Mesenchymal stem cell (in vitro differentiated cells and primary cell): ENCODE data around the gene EOGT.

Experiments used
- DNase-seq: peaks from one replicate; pipeline ENCODE4 v3.0.0-alpha.2; 2013
- H2AFZ ChIP-seq: one replicate; pipeline ENCODE4 v1.6.1; 2013; ENCODE audit warnings: low read depth, mild to moderate bottlenecking, control low read depth, inconsistent platforms, low read length, moderate library complexity
- H2AK5ac ChIP-seq: 2 replicates; pipeline ENCODE4 v1.6.1; 2013; ENCODE audit warnings: low read length, moderate library complexity, mild to moderate bottlenecking, inconsistent platforms; ENCODE audit not compliant: severe bottlenecking
- H2BK120ac ChIP-seq: one replicate; pipeline ENCODE4 v1.6.1; 2013; ENCODE audit warnings: low read depth, mild to moderate bottlenecking, inconsistent platforms, low read length, moderate library complexity
- H2BK12ac ChIP-seq, 2 experiments: one replicate each; pipeline ENCODE4 v1.6.1; 2013; ENCODE audit warnings: inconsistent platforms in 2 of 2, low read length in 2 of 2, mild to moderate bottlenecking in 2 of 2, moderate library complexity in 2 of 2, control low read depth in 1 of 2
- H2BK15ac ChIP-seq: one replicate; pipeline ENCODE4 v1.6.1; 2013; ENCODE audit warnings: mild to moderate bottlenecking, low read depth, inconsistent platforms; ENCODE audit not compliant: poor library complexity, severe bottlenecking
- H2BK5ac ChIP-seq: 2 replicates; pipeline ENCODE4 v1.6.1; 2013; ENCODE audit warnings: low read depth, mild to moderate bottlenecking, low read length, control low read depth, inconsistent platforms; ENCODE audit not compliant: poor library complexity, severe bottlenecking
- H3K14ac ChIP-seq, 2 experiments: one replicate each; pipeline ENCODE4 v1.6.1; 2013; ENCODE audit warnings: inconsistent platforms in 2 of 2, low read length in 2 of 2, control low read depth in 1 of 2, mild to moderate bottlenecking in 1 of 2, moderate library complexity in 1 of 2
- H3K18ac ChIP-seq, 2 experiments: one replicate each; pipeline ENCODE4 v1.6.1; 2013; ENCODE audit warnings: inconsistent platforms in 2 of 2, low read length in 2 of 2, control low read depth in 1 of 2, low read depth in 1 of 2, mild to moderate bottlenecking in 1 of 2
- H3K23ac ChIP-seq, 2 experiments: one replicate each; pipeline ENCODE4 v1.6.1; 2013; ENCODE audit warnings: inconsistent platforms in 2 of 2, low read length in 2 of 2, mild to moderate bottlenecking in 2 of 2, moderate library complexity in 2 of 2, control low read depth in 1 of 2
- H3K27ac ChIP-seq: 2 replicates; pipeline ENCODE4 v1.5.1; 2013; ENCODE audit warnings: mild to moderate bottlenecking, moderate library complexity, low read length, control low read depth, inconsistent platforms; ENCODE audit not compliant: poor library complexity, severe bottlenecking
- H3K27me3 ChIP-seq, 2 experiments: 2 replicates each; pipeline versions ENCODE4 v1.6.1 to v1.7.0; 2013; ENCODE audit warnings: low read length in 2 of 2, mild to moderate bottlenecking in 2 of 2, moderate library complexity in 2 of 2, control low read depth in 1 of 2, inconsistent platforms in 1 of 2; ENCODE audit not compliant: control insufficient read depth in 1 of 2, insufficient read depth in 1 of 2
- H3K36me3 ChIP-seq, 2 experiments: 2 replicates each; pipeline versions ENCODE4 v1.6.1 to v1.7.0; 2013; ENCODE audit warnings: low read length in 2 of 2, control low read depth in 1 of 2, inconsistent platforms in 1 of 2, low read depth in 1 of 2, mild to moderate bottlenecking in 1 of 2; ENCODE audit not compliant: insufficient read depth in 2 of 2, control insufficient read depth in 1 of 2
- H3K4ac ChIP-seq, 2 experiments: one replicate each; pipeline ENCODE4 v1.6.1; 2013; ENCODE audit warnings: inconsistent platforms in 2 of 2, low read length in 2 of 2, mild to moderate bottlenecking in 2 of 2, moderate library complexity in 2 of 2, control low read depth in 1 of 2, low read depth in 1 of 2
- H3K4me1 ChIP-seq: 2 replicates; pipeline ENCODE4 v1.6.1; 2013; ENCODE audit warnings: low read depth, low read length, control low read depth; ENCODE audit not compliant: control insufficient read depth, insufficient read depth
- H3K4me2 ChIP-seq: 2 replicates; pipeline ENCODE4 v1.6.1; 2013; ENCODE audit warnings: low read length, mild to moderate bottlenecking, inconsistent platforms; ENCODE audit not compliant: poor library complexity, severe bottlenecking
- H3K4me3 ChIP-seq, 2 experiments: 2 replicates each; pipeline versions ENCODE4 v1.5.1 to v1.7.0; 2013; ENCODE audit warnings: low read length in 2 of 2, mild to moderate bottlenecking in 2 of 2, control low read depth in 1 of 2, low read depth in 1 of 2; ENCODE audit not compliant: insufficient read depth in 1 of 2
- H3K79me1 ChIP-seq: replicated peaks from 2 replicates; pipeline ENCODE4 v1.6.1; 2013; ENCODE audit warnings: mild to moderate bottlenecking, control low read depth, low read length, inconsistent platforms; ENCODE audit not compliant: poor library complexity, severe bottlenecking
- H3K9ac ChIP-seq: 2 replicates; pipeline ENCODE4 v1.7.0; 2013; ENCODE audit warnings: mild to moderate bottlenecking, low read length, moderate library complexity
- H3K9me3 ChIP-seq: 2 replicates; pipeline ENCODE4 v1.7.0; 2013; ENCODE audit warnings: mild to moderate bottlenecking, low read length; ENCODE audit not compliant: control insufficient read depth
- H4K8ac ChIP-seq: one replicate; pipeline ENCODE4 v1.6.1; 2013; ENCODE audit warnings: inconsistent platforms, mild to moderate bottlenecking, low read length, moderate library complexity
- H4K91ac ChIP-seq: one replicate; pipeline ENCODE4 v1.6.1; 2013; ENCODE audit warnings: mild to moderate bottlenecking, low read length, inconsistent platforms
- WGBS: methylation state at CpG from one replicate; pipeline ENCODE4 v1.1.7; 2013; ENCODE audit warnings: mixed read lengths; 5-methylcytosine and 5-hydroxymethylcytosine counted together

EOGT gene

GRCh38 chr3:69052472-69052898 lies 39.0 kb upstream of the EOGT start:
- peak overlapping the region; percentile 76 for H3K4me2 ChIP-seq
- DNase-seq = no peak
- no peak overlapping the region for H2BK15ac ChIP-seq
- no peak overlapping the region for H3K14ac ChIP-seq
- H2BK12ac ChIP-seq = no peak overlapping the region
- H3K79me1 ChIP-seq = no peaks in the 10 kb centered on the region
- peaks cover 0 to 67% of the 10 kb centered on the region in 2 experiments for H3K36me3 ChIP-seq
- H3K9me3 ChIP-seq = no peaks in the 10 kb centered on the region
- H2BK5ac ChIP-seq = peak overlapping the region; percentile 15
- H3K27ac ChIP-seq = peak overlapping the region; percentile 90
- peak overlapping the region; percentile 38 for H4K8ac ChIP-seq
- peak overlapping the region in 1 of 2 experiments; percentile 83 for H3K4me3 ChIP-seq
- no peak overlapping the region for H2AFZ ChIP-seq
- no peak overlapping the region for H4K91ac ChIP-seq
- peaks cover 4% of the 10 kb centered on the region for H3K4me1 ChIP-seq
- H3K4ac ChIP-seq = peak overlapping the region in 1 of 2 experiments; percentile 69
- H3K18ac ChIP-seq = peak overlapping the region in 1 of 2 experiments; percentile 46
- no peak overlapping the region for H2BK120ac ChIP-seq
- no peak overlapping the region for H3K23ac ChIP-seq
- H3K9ac ChIP-seq = peak overlapping the region; percentile 96
- peak overlapping the region; percentile 39 for H2AK5ac ChIP-seq
- WGBS = 3% methylated on average over 8 of the region's 9 CpGs
- H3K27me3 ChIP-seq = no peaks in the 10 kb centered on the region

DNA sequence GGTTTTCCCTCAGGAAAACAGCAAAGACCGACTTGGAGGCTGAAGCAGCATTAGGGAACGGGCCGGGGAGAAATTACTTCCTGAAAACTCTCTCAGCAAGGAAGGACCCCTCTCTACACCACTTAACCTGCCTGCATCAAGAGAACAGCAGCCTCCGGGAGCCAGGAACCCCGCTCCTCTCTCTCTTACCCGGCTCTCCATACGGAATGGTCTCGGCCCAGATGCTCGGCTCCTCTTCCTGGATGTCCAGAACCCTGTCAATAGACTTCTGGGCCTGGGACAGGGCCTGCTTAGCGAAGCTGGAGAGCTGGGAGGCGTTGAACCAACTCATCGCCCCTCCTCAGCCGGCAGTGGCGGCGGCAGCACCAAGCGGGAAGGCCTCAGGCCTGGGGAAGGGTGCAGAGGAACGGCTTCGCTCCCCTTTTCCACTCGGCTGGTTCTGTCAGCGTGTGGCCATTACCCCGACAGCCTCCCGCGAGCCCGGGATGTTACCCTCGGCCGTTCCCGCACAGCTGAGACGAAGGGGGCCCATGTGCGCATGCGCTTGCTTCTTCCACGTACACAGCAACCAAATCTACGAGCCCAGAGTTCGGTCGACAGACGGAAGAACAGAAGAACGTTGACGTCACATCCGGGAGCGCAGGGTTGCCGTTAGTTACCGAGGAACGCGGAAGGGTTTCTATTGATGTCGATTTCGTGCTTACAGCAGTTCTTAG lies 38.4 kb upstream of the EOGT start, which contains the start of gene TMF1:
Gene TMF1 (minus strand): TSS at position 578 of the 716 bp plus-strand sequence. CDS start 247 bp downstream, at position 331.
- H3K27ac ChIP-seq = peak within 1 kb of the TSS; percentile 90
- no peak within 1 kb of the TSS for H2BK120ac ChIP-seq
- peak within 1 kb of the TSS; percentile 71 to 80 for H3K18ac ChIP-seq
- peak within 1 kb of the TSS; percentile 39 for H2AK5ac ChIP-seq
- H3K4ac ChIP-seq = peak within 1 kb of the TSS; percentile 55 to 69
- no peaks in the 10 kb centered on the region for H3K27me3 ChIP-seq
- H2BK12ac ChIP-seq = no peak within 1 kb of the TSS
- H2AFZ ChIP-seq = no peak within 1 kb of the TSS
- H3K4me2 ChIP-seq = peak within 1 kb of the TSS; percentile 76
- H2BK15ac ChIP-seq = peak within 1 kb of the TSS; percentile 13
- DNase-seq = peak; percentile 99
- peaks cover 4% of the 10 kb centered on the region for H3K4me1 ChIP-seq
- H4K91ac ChIP-seq = peak within 1 kb of the TSS; percentile 97
- H4K8ac ChIP-seq = peak within 1 kb of the TSS; percentile 81
- H3K36me3 ChIP-seq = peaks cover 0 to 67% of the 10 kb centered on the region in 2 experiments
- WGBS = under 1% methylated on average over 45 of the region's 45 CpGs
- H2BK5ac ChIP-seq = peak within 1 kb of the TSS; percentile 15
- no peak within 1 kb of the TSS for H3K23ac ChIP-seq
- H3K14ac ChIP-seq = peak within 1 kb of the TSS in 1 of 2 experiments; percentile 39
- H3K9me3 ChIP-seq = no peaks in the 10 kb centered on the region
- H3K79me1 ChIP-seq = no peaks in the 10 kb centered on the region
- peak within 1 kb of the TSS; percentile 96 for H3K9ac ChIP-seq
- peak within 1 kb of the TSS; percentile 76 to 83 for H3K4me3 ChIP-seq

DNA sequence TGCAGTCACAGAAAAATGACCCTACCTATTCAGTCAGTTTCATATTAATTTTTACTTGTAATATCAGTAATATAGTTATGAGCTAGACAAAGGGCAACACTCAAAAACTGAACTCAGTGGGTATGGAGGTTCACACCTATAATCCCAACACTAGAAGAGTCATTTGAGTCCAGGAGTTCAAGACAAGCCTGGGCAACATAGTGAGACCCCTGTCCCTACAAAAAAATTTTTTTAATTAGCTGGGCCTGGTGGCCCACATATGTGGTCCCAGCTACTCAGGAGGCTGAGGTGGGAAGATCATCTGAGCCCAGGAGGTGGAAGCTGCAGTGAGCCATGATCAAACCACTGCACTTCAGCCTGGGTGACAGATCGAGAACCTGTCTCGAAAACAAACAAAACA lies 35.5 kb upstream of the EOGT start:
- Histone ChIP-seq H4K91ac (no peak overlapping the region), H3K4me1 (peaks cover 4% of the 10 kb centered on the region), H3K79me1 (no peaks in the 10 kb centered on the region), H2AK5ac (no peak overlapping the region), H3K36me3 (peaks cover 4 to 67% of the 10 kb centered on the region in 2 experiments), H2BK120ac (no peak overlapping the region), H3K27me3 (no peaks in the 10 kb centered on the region), H3K4me2 (no peak overlapping the region), H2BK12ac (no peak overlapping the region), H3K18ac (no peak overlapping the region), H3K27ac (no peak overlapping the region), H3K9me3 (no peaks in the 10 kb centered on the region), H3K4me3 (no peak overlapping the region), H3K23ac (no peak overlapping the region), H2AFZ (no peak overlapping the region), H3K4ac (no peak overlapping the region), H2BK5ac (no peak overlapping the region), H2BK15ac (no peak overlapping the region), H4K8ac (no peak overlapping the region), H3K14ac (no peak overlapping the region), H3K9ac (peak overlapping the region; percentile 96)
- no CpG with 5 or more reads among the region's 2 CpGs for WGBS
- no peak for DNase-seq

- H2AFZ ChIP-seq = no peak overlapping the region
- H3K4me3 ChIP-seq = no peak overlapping the region
- H3K23ac ChIP-seq = no peak overlapping the region
- WGBS = 100% methylated on average over 1 of the region's 2 CpGs
- peaks cover 2% of the 10 kb centered on the region for H3K4me1 ChIP-seq
- no peak overlapping the region for H2BK120ac ChIP-seq
- DNase-seq = no peak
- no peak overlapping the region for H2BK12ac ChIP-seq
- no peak overlapping the region for H3K4ac ChIP-seq
- no peak overlapping the region for H4K8ac ChIP-seq
- no peak overlapping the region for H2BK5ac ChIP-seq
- no peak overlapping the region for H3K18ac ChIP-seq
- H3K27ac ChIP-seq = no peak overlapping the region
- no peaks in the 10 kb centered on the region for H3K9me3 ChIP-seq
- H3K9ac ChIP-seq = no peak overlapping the region
- no peak overlapping the region for H3K4me2 ChIP-seq
- no peak overlapping the region for H2BK15ac ChIP-seq
- H3K36me3 ChIP-seq = peaks cover 13 to 96% of the 10 kb centered on the region in 2 experiments
- peaks cover 5% of the 10 kb centered on the region for H3K79me1 ChIP-seq
- H3K14ac ChIP-seq = no peak overlapping the region
- H3K27me3 ChIP-seq = no peaks in the 10 kb centered on the region
- no peak overlapping the region for H4K91ac ChIP-seq
- H2AK5ac ChIP-seq = no peak overlapping the region
Measured at GRCh38 chr3:69044608-69045007, 31.1 kb upstream of the EOGT start.
